Measurements from ENCODE around the gene NMNAT2. TPM values are rescaled to one million over a fixed set of nuclear protein-coding genes. Genes with fewer than 3 reads are reported as not detected.

The NMNAT2 gene
- total and polyA plus RNA-seq, 2 of the 13 experiments (the other 11 are each of a cell fraction or from before 2014, with no cell fraction given) = not detected

- TF ChIP-seq ELF4 (CRISPR knock-in tag; IDR thresholded peaks at IDR 0.05; ENCODE audit: borderline replicate concordance) (no peak), ZKSCAN8 (CRISPR knock-in tag; IDR thresholded peaks at IDR 0.05; ENCODE audit: borderline replicate concordance) (no peak), SMARCC2 (IDR thresholded peaks at IDR 0.05) (no peak), ZNF564 (CRISPR knock-in tag; IDR thresholded peaks at IDR 0.05) (no peak), ZBTB2 (CRISPR knock-in tag; IDR thresholded peaks at IDR 0.05; ENCODE audit: low read depth) (no peak), KDM5B (CRISPR knock-in tag; IDR thresholded peaks at IDR 0.05; ENCODE audit: borderline replicate concordance) (no peak), HHEX (CRISPR knock-in tag; IDR thresholded peaks at IDR 0.05) (0 out of 2 replicates have a peak, but pooled peaks have one; percentile 23), AHDC1 (CRISPR knock-in tag; IDR thresholded peaks at IDR 0.05; ENCODE audit: borderline replicate concordance) (peak; percentile 40; the same call in 1 of the 2 replicates), HOXA3 (CRISPR knock-in tag; IDR thresholded peaks at IDR 0.05) (no peak), YEATS2 (CRISPR knock-in tag; IDR thresholded peaks at IDR 0.05; ENCODE audit: borderline replicate concordance) (no peak), PAXIP1 (CRISPR knock-in tag; conservative IDR thresholded peaks at IDR 0.05) (peak; percentile 46; the same call in 1 of the 2 replicates), ZNF512 (CRISPR knock-in tag; IDR thresholded peaks at IDR 0.05) (no peak), ZNF747 (CRISPR knock-in tag; IDR thresholded peaks at IDR 0.05; ENCODE audit: borderline replicate concordance) (no peak), ETS1 (CRISPR knock-in tag; IDR thresholded peaks at IDR 0.05) (no peak), ZNF296 (CRISPR knock-in tag; conservative IDR thresholded peaks at IDR 0.05) (no peak), NFRKB (IDR thresholded peaks at IDR 0.05) (no peak), ZIK1 (CRISPR knock-in tag; IDR thresholded peaks at IDR 0.05; ENCODE audit: borderline replicate concordance, low read depth) (no peak)
Observed at GRCh38 chr1:183374825-183375224, 43.4 kb downstream of the NMNAT2 start (continued).

Data from HepG2 (cell line).